Upper lobe of left lung (tissue), 6 donors: ENCODE measurements around the gene FLRT2. TPM values are rescaled to one million over a fixed set of nuclear protein-coding genes. Genes with fewer than 3 reads are reported as not detected.

Experiments
- ATAC-seq, 2 donors: fragments of 200-7000 bp; cut with Tn5 transposase; one replicate each; pipeline ENCODE4 v1.9.1; 2022; ENCODE audit warnings: mild to moderate bottlenecking in 2 of 2, moderate library complexity in 2 of 2; ENCODE audit not compliant: low FRiP score in 2 of 2
- DNase-seq, 2 donors: peaks; one replicate each; pipeline ENCODE4 v3.0.0-alpha.2; 2019 to 2020
- H3K27ac ChIP-seq, 4 donors: fragments of 200-600 bp; sonication (generic); one replicate each; pipeline ENCODE4 v1.5.1; 2016 to 2019
- H3K27me3 ChIP-seq, 4 donors: fragments of 200-600 bp; sonication (generic); one replicate each; pipeline ENCODE4 v1.5.1; 2017 to 2019
- H3K36me3 ChIP-seq, 4 donors: fragments of 200-600 bp; sonication (generic); one replicate each; pipeline ENCODE4 v1.5.1; 2016 to 2019
- H3K4me1 ChIP-seq, 4 donors: fragments of 200-600 bp; sonication (generic); one replicate each; pipeline ENCODE4 v1.5.1; 2018 to 2019
- H3K4me3 ChIP-seq, 4 donors: fragments of 200-600 bp; sonication (generic); one replicate each; pipeline ENCODE4 v1.5.1; 2017 to 2019; ENCODE audit warnings: mild to moderate bottlenecking in 2 of 4, moderate library complexity in 1 of 4
- H3K9me3 ChIP-seq, 4 donors: fragments of 200-600 bp; sonication (generic); one replicate each; pipeline ENCODE4 v1.5.1; 2018 to 2019
- CTCF ChIP-seq, 6 experiments: fragments of 450-650 bp in 4 of 6; fragments of 200-600 bp in 2 of 6; sonication (generic) in 2 of 6; IDR thresholded peaks; one replicate each; pipeline ENCODE4 v1.5.1; 2016 to 2019; ENCODE audit warnings: antibody characterized with exemption in 6 of 6
- EP300 ChIP-seq, 4 donors: sonication (generic); formaldehyde crosslinking; IDR thresholded peaks; one replicate each; pipeline ENCODE4 v1.5.1; 2017; ENCODE audit warnings: antibody characterized with exemption in 4 of 4, control low read depth in 2 of 4
- POLR2A ChIP-seq, 4 donors: fragments of 450-650 bp; IDR thresholded peaks; one replicate each; pipeline ENCODE4 v1.5.1; 2016 to 2017; ENCODE audit warnings: antibody characterized with exemption in 4 of 4, mild to moderate bottlenecking in 2 of 4
- POLR2AphosphoS5 ChIP-seq, 2 donors: sonication (generic); formaldehyde crosslinking; IDR thresholded peaks; one replicate each; pipeline ENCODE4 v1.5.1; 2017; ENCODE audit warnings: antibody characterized with exemption in 2 of 2
- WGBS, 2 donors: methylation state at CpG; one replicate each; pipeline ENCODE4 v1.1.5; 2017 to 2018; 5-methylcytosine and 5-hydroxymethylcytosine counted together
- total RNA-seq, 6 donors: library from RNA; depleted of rRNA in 4 of 6; stranded (reverse); fragments of >200 nt in 4 of 6; gene quantifications; one replicate each; pipeline versions ENCODE4 v1.1.0 to v1.2.1, GENCODE V29; 2016 to 2021
- donor health status: DM: no; HTN: no; CAD: no; lungs with moderate emphysema.
- donor health status: DM: no; HTN: yes; CAD: no; lungs with severe emphysema.

The FLRT2 gene
- total RNA-seq, 6 donors from 2014 or later, result 0.91 to 24.1 (median 5.0) TPM

- TF ChIP-seq CTCF (IDR thresholded peaks at IDR 0.05), result no peak
- no peak for TF ChIP-seq POLR2AphosphoS5 (IDR thresholded peaks at IDR 0.05)
- TF ChIP-seq POLR2A (IDR thresholded peaks at IDR 0.05), result no peak
- TF ChIP-seq EP300 (IDR thresholded peaks at IDR 0.05), result no peak
- no peaks in the 10 kb centered on the region for H3K9me3 ChIP-seq
- H3K4me1 ChIP-seq, result peaks cover 9 to 58% (median 40%) of the 10 kb centered on the region in 4 donors
- peaks cover 0 to 44% (median 21%) of the 10 kb centered on the region in 4 donors for H3K27me3 ChIP-seq
- no peaks in the 10 kb centered on the region for H3K36me3 ChIP-seq
- peak overlapping the region in 3 of 4 donors; percentile 31 to 56 (median 53) for H3K4me3 ChIP-seq
- 16 to 18% methylated on average over 29 of the region's 29 CpGs for WGBS, 2 donors
- ATAC-seq, result peak in 1 of 2 donors; percentile 1
- DNase-seq, result no peak
- peak overlapping the region in 3 of 4 donors; percentile 50 to 59 (median 55) for H3K27ac ChIP-seq
Measured at GRCh38 chr14:85528897-85529631, 880 bp upstream of the FLRT2 start.

GRCh38 chr14:85530626-85531025 lies 682 bp downstream of the FLRT2 start:
- DNase-seq, result no peak
- no peak for ATAC-seq
- H3K4me3 ChIP-seq, result peak overlapping the region in 3 of 4 donors; percentile 31 to 56 (median 53)
- TF ChIP-seq CTCF (IDR thresholded peaks at IDR 0.05) (no peak), EP300 (IDR thresholded peaks at IDR 0.05) (no peak), POLR2AphosphoS5 (IDR thresholded peaks at IDR 0.05) (no peak), POLR2A (IDR thresholded peaks at IDR 0.05) (no peak)
- no peaks in the 10 kb centered on the region for H3K9me3 ChIP-seq
- H3K4me1 ChIP-seq, result peaks cover 9 to 59% (median 40%) of the 10 kb centered on the region in 4 donors
- peaks cover 0 to 51% (median 23%) of the 10 kb centered on the region in 4 donors for H3K27me3 ChIP-seq
- H3K36me3 ChIP-seq, result no peaks in the 10 kb centered on the region
- H3K27ac ChIP-seq, result peak overlapping the region in 3 of 4 donors; percentile 34 to 73 (median 43)
- 3 to 7% methylated on average over 7 of the region's 7 CpGs for WGBS, 2 donors

GRCh38 chr14:85531141-85531586 lies 1.2 kb downstream of the FLRT2 start:
- ATAC-seq (peak in 1 of 2 donors; percentile 37), DNase-seq (peak in 1 of 2 donors; percentile 84)
- 4 to 10% methylated on average over 26 to 29 of the region's 29 CpGs for WGBS, 2 donors
- Histone ChIP-seq H3K4me3 (peak overlapping the region in 3 of 4 donors; percentile 31 to 56 (median 53)), H3K9me3 (no peaks in the 10 kb centered on the region), H3K4me1 (peaks cover 9 to 59% (median 40%) of the 10 kb centered on the region in 4 donors), H3K27me3 (peaks cover 0 to 51% (median 23%) of the 10 kb centered on the region in 4 donors), H3K27ac (peak overlapping the region in 3 of 4 donors; percentile 34 to 73 (median 43)), H3K36me3 (no peaks in the 10 kb centered on the region)
- TF ChIP-seq CTCF (IDR thresholded peaks at IDR 0.05) (no peak), POLR2A (IDR thresholded peaks at IDR 0.05) (no peak), EP300 (IDR thresholded peaks at IDR 0.05) (no peak), POLR2AphosphoS5 (IDR thresholded peaks at IDR 0.05) (no peak)

GRCh38 chr14:85531587-85532373 lies 1.8 kb downstream of the FLRT2 start:
- DNase-seq, result peak; percentile 36 to 88
- no peaks in the 10 kb centered on the region for H3K36me3 ChIP-seq
- peak overlapping the region in 2 of 4 donors; percentile 43 to 73 for H3K27ac ChIP-seq
- ATAC-seq, result peak; percentile 28 to 55
- peaks cover 9 to 59% (median 40%) of the 10 kb centered on the region in 4 donors for H3K4me1 ChIP-seq
- peaks cover 0 to 51% (median 23%) of the 10 kb centered on the region in 4 donors for H3K27me3 ChIP-seq
- H3K4me3 ChIP-seq, result peak overlapping the region in 3 of 4 donors; percentile 31 to 56 (median 53)
- 1 to 4% methylated on average over 15 to 61 of the region's 61 CpGs for WGBS, 2 donors
- no peak for TF ChIP-seq EP300 (IDR thresholded peaks at IDR 0.05)
- TF ChIP-seq POLR2AphosphoS5 (IDR thresholded peaks at IDR 0.05), result no peak
- no peak for TF ChIP-seq CTCF (IDR thresholded peaks at IDR 0.05)
- TF ChIP-seq POLR2A (IDR thresholded peaks at IDR 0.05), result no peak
- no peaks in the 10 kb centered on the region for H3K9me3 ChIP-seq
